Natural killer cell (primary cell): ENCODE measurements around the gene TFCP2. TPM values are rescaled to one million over a fixed set of nuclear protein-coding genes. Genes with fewer than 3 reads are reported as not detected.

ENCODE experiments used
- ATAC-seq, 3 donors: fragments of 150-1000 bp in 2 of 3; fragments of 200-7000 bp in 1 of 3; cut with Tn5 transposase; 1 replicate in 1 of 3; 2 replicates in 2 of 3; pipeline ENCODE4 v1.10.0; 2021; ENCODE audit warnings: mild to moderate bottlenecking in 2 of 3, moderate library complexity in 2 of 3
- DNase-seq, 2 donors: peaks; one replicate each; pipeline versions ENCODE4 v3.0.0 to v3.0.0-alpha.2; 2013 to 2021; ENCODE audit warnings: mixed read lengths in 1 of 2
- H3K27ac ChIP-seq: one replicate; pipeline ENCODE4 v1.5.1; 2013; ENCODE audit warnings: mild to moderate bottlenecking, low read length
- H3K27me3 ChIP-seq: one replicate; pipeline ENCODE4 v1.6.1; 2013; ENCODE audit warnings: low read length; ENCODE audit not compliant: control insufficient read depth, insufficient read depth
- H3K36me3 ChIP-seq: one replicate; pipeline ENCODE4 v1.6.1; 2013; ENCODE audit warnings: low read length; ENCODE audit not compliant: control insufficient read depth, insufficient read depth
- H3K4me1 ChIP-seq: one replicate; pipeline ENCODE4 v1.6.1; 2013; ENCODE audit warnings: low read length; ENCODE audit not compliant: control insufficient read depth, insufficient read depth
- H3K4me3 ChIP-seq: one replicate; pipeline ENCODE4 v1.5.1; 2013; ENCODE audit warnings: low read length
- H3K9me3 ChIP-seq: one replicate; pipeline ENCODE4 v1.6.1; 2013; ENCODE audit warnings: low read length; ENCODE audit not compliant: control insufficient read depth, insufficient read depth
- H3K27ac Mint-ChIP-seq, 2 donors: one replicate each; pipeline ENCODE4 v1.8.0; 2022; ENCODE audit warnings: mild to moderate bottlenecking in 2 of 2, mixed read lengths in 2 of 2, moderate library complexity in 1 of 2
- H3K27me3 Mint-ChIP-seq, 2 donors: one replicate each; pipeline ENCODE4 v1.8.0; 2022; ENCODE audit warnings: low read depth in 2 of 2, mixed read lengths in 2 of 2
- H3K36me3 Mint-ChIP-seq: one replicate; pipeline ENCODE4 v1.8.0; 2022; ENCODE audit warnings: mixed read lengths
- H3K4me1 Mint-ChIP-seq, 2 donors: one replicate each; pipeline ENCODE4 v1.8.0; 2022; ENCODE audit warnings: mixed read lengths in 2 of 2
- H3K4me3 Mint-ChIP-seq: one replicate; pipeline ENCODE4 v1.8.0; 2022; ENCODE audit warnings: mild to moderate bottlenecking, moderate library complexity, mixed read lengths
- H3K9me3 Mint-ChIP-seq, 2 donors: one replicate each; pipeline ENCODE4 v1.8.0; 2022; ENCODE audit warnings: mixed read lengths in 2 of 2
- CTCF ChIP-seq: fragments of 200-600 bp; IDR thresholded peaks from one replicate; pipeline ENCODE4 v1.8.0; 2022; ENCODE audit warnings: antibody characterized with exemption
- WGBS: methylation state at CpG from one replicate; pipeline ENCODE4 v1.1.7; 2013; ENCODE audit warnings: missing lambda C conversion rate; ENCODE audit not compliant: insufficient coverage; 5-methylcytosine and 5-hydroxymethylcytosine counted together
- intact Hi-C: fragments of 100-400 bp; cut with micrococcal nuclease; formaldehyde crosslinking; loops from one replicate; pipeline ENCODE4 v1.14.2; 2022
- total RNA-seq, 4 donors: library from RNA; stranded (reverse); fragments of 120-200 nt in 1 of 4; gene quantifications; one replicate each; pipeline versions ENCODE4 v1.2.3 to v1.2.4, GENCODE V29; 2013 to 2022

Gene TFCP2
- total RNA-seq, 3 donors from 2014 or later (not counting 1 experiment from before 2014, with no cell fraction given) = 26.6 to 34.8 (median 34.8) TPM

GRCh38 chr12:51103977-51104376 is 69.0 kb downstream of the TFCP2 start:
- ATAC-seq = no peak
- peaks cover 19% of the 10 kb centered on the region for H3K36me3 Mint-ChIP-seq

GRCh38 chr12:51098611-51099010 is 74.3 kb downstream of the TFCP2 start:
- intact Hi-C loops = no loop called here
- Mint-ChIP-seq H3K4me1 (no peaks in the 10 kb centered on the region), H3K9me3 (no peaks in the 10 kb centered on the region), H3K27me3 (no peaks in the 10 kb centered on the region), H3K27ac (no peak overlapping the region), H3K4me3 (no peak overlapping the region), H3K36me3 (peaks cover 5% of the 10 kb centered on the region)
- H3K4me1 ChIP-seq = no peaks in the 10 kb centered on the region
- no peaks in the 10 kb centered on the region for H3K9me3 ChIP-seq
- peaks cover 76% of the 10 kb centered on the region for H3K36me3 ChIP-seq
- 50% methylated on average over 1 of the region's 1 CpG for WGBS
- DNase-seq (no peak), ATAC-seq (no peak)
- no peak overlapping the region for H3K4me3 ChIP-seq
- no peak overlapping the region for H3K27ac ChIP-seq
- H3K27me3 ChIP-seq = no peaks in the 10 kb centered on the region
- TF ChIP-seq CTCF = no peak

More at GRCh38 chr12:51103977-51104376, 69.0 kb downstream of the TFCP2 start:
- no peak for DNase-seq
- no peaks in the 10 kb centered on the region for H3K4me1 ChIP-seq
- Mint-ChIP-seq H3K27ac (no peak overlapping the region), H3K9me3 (no peaks in the 10 kb centered on the region), H3K27me3 (no peaks in the 10 kb centered on the region), H3K4me3 (no peak overlapping the region), H3K4me1 (no peaks in the 10 kb centered on the region)
- H3K9me3 ChIP-seq = no peaks in the 10 kb centered on the region
- no peak overlapping the region for H3K27ac ChIP-seq
- H3K27me3 ChIP-seq = no peaks in the 10 kb centered on the region
- intact Hi-C loops = no loop called here
- no peak overlapping the region for H3K4me3 ChIP-seq
- peaks cover 73% of the 10 kb centered on the region for H3K36me3 ChIP-seq
- no peak for TF ChIP-seq CTCF

- H3K4me1 ChIP-seq = no peaks in the 10 kb centered on the region
- DNase-seq (no peak), ATAC-seq (no peak)
- TF ChIP-seq CTCF = no peak
- no peaks in the 10 kb centered on the region for H3K9me3 ChIP-seq
- no peaks in the 10 kb centered on the region for H3K9me3 Mint-ChIP-seq
- H3K36me3 ChIP-seq = peaks cover 17% of the 10 kb centered on the region
- no peak overlapping the region for H3K4me3 Mint-ChIP-seq
- H3K4me1 Mint-ChIP-seq = no peaks in the 10 kb centered on the region
- H3K27me3 ChIP-seq = no peaks in the 10 kb centered on the region
- no peak overlapping the region for H3K27ac Mint-ChIP-seq
- no peak overlapping the region for H3K4me3 ChIP-seq
- peaks cover 1% of the 10 kb centered on the region for H3K36me3 Mint-ChIP-seq
- no peaks in the 10 kb centered on the region for H3K27me3 Mint-ChIP-seq
- intact Hi-C loops = no loop called here
- no peak overlapping the region for H3K27ac ChIP-seq
- WGBS = 96% methylated on average over 10 of the region's 10 CpGs
These were observed 82.2 kb downstream of the TFCP2 start for GRCh38 chr12:51090705-51091229.

GRCh38 chr12:51087818-51088217 is 85.1 kb downstream of the TFCP2 start:
- H3K4me3 ChIP-seq = no peak overlapping the region
- no peak overlapping the region for H3K27ac ChIP-seq
- Mint-ChIP-seq H3K36me3 (no peaks in the 10 kb centered on the region), H3K4me1 (peaks cover 1 to 15% of the 10 kb centered on the region in 2 donors), H3K4me3 (no peak overlapping the region), H3K27ac (no peak overlapping the region), H3K27me3 (no peaks in the 10 kb centered on the region), H3K9me3 (no peaks in the 10 kb centered on the region)
- ATAC-seq (no peak), DNase-seq (no peak)
- peaks cover 7% of the 10 kb centered on the region for H3K4me1 ChIP-seq
- no peaks in the 10 kb centered on the region for H3K9me3 ChIP-seq
- H3K27me3 ChIP-seq = no peaks in the 10 kb centered on the region
- no peaks in the 10 kb centered on the region for H3K36me3 ChIP-seq
- intact Hi-C loops = no loop called here
- 70% methylated on average over 2 of the region's 3 CpGs for WGBS
- TF ChIP-seq CTCF = no peak
